Ishikawa (cell line): ENCODE results near the gene ZSCAN5C.

Experiments used
- CEBPB ChIP-seq: IDR thresholded peaks from 2 replicates; pipeline ENCODE4 v1.6.1; 2012
- CREB1 ChIP-seq: IDR thresholded peaks from 2 replicates; pipeline ENCODE4 v1.6.1; 2012; ENCODE audit warnings: low read depth
- EGR1 ChIP-seq: IDR thresholded peaks from 2 replicates; pipeline ENCODE4 v1.6.1; 2012
- EP300 ChIP-seq: IDR thresholded peaks from 2 replicates; pipeline ENCODE4 v1.6.1; 2012; ENCODE audit warnings: borderline replicate concordance
- FOXM1 ChIP-seq: IDR thresholded peaks from 2 replicates; pipeline ENCODE4 v1.6.1; 2012; ENCODE audit warnings: low read depth, borderline replicate concordance
- MAX ChIP-seq: IDR thresholded peaks from 2 replicates; pipeline ENCODE4 v1.6.1; 2012
- NFIC ChIP-seq: IDR thresholded peaks from 2 replicates; pipeline ENCODE4 v1.6.1; 2012
- RAD21 ChIP-seq: IDR thresholded peaks from 2 replicates; pipeline ENCODE4 v1.6.1; 2012; ENCODE audit warnings: low read depth
- REST ChIP-seq: IDR thresholded peaks from 2 replicates; pipeline ENCODE4 v1.6.1; 2012; ENCODE audit warnings: low read depth, mild to moderate bottlenecking
- TAF1 ChIP-seq: IDR thresholded peaks from 2 replicates; pipeline ENCODE4 v1.6.1; 2012; ENCODE audit warnings: low read depth, mild to moderate bottlenecking
- TCF12 ChIP-seq: IDR thresholded peaks from 2 replicates; pipeline ENCODE4 v1.6.1; 2012; ENCODE audit warnings: low read depth
- TEAD4 ChIP-seq: IDR thresholded peaks from 2 replicates; pipeline ENCODE4 v1.6.1; 2012
- USF1 ChIP-seq: IDR thresholded peaks from 2 replicates; pipeline ENCODE4 v1.6.1; 2012
- YY1 ChIP-seq: IDR thresholded peaks from 2 replicates; pipeline ENCODE4 v1.6.1; 2012; ENCODE audit warnings: low read depth
- ZBTB7A ChIP-seq: IDR thresholded peaks from 2 replicates; pipeline ENCODE4 v1.6.1; 2012; ENCODE audit warnings: low read depth

ZSCAN5C gene

GRCh38 chr19:56159009-56159559 lies 43.0 kb upstream of the ZSCAN5C start:
- TF ChIP-seq EGR1, result peak; percentile 41; the same call in 1 of the 2 replicates
- no peak for TF ChIP-seq TCF12

- TF ChIP-seq TCF12 (no peak), YY1 (no peak), FOXM1 (no peak), RAD21 (no peak), CEBPB (no peak), TEAD4 (no peak), CREB1 (no peak), NFIC (no peak), EP300 (no peak), MAX (no peak)
Measured at GRCh38 chr19:56159622-56160271, 42.3 kb upstream of the ZSCAN5C start.

- TF ChIP-seq TAF1, result no peak
- TF ChIP-seq REST, result peak; percentile 46
Measured at GRCh38 chr19:56161534-56161933, 40.5 kb upstream of the ZSCAN5C start.

GRCh38 chr19:56162258-56162657 lies 39.8 kb upstream of the ZSCAN5C start:
- TF ChIP-seq YY1 (no peak), USF1 (no peak), TCF12 (no peak), CEBPB (no peak), NFIC (no peak), RAD21 (no peak), EGR1 (no peak), ZBTB7A (no peak), CREB1 (no peak), EP300 (no peak), MAX (no peak), TEAD4 (no peak), FOXM1 (no peak), TAF1 (no peak)

GRCh38 chr19:56163097-56163496 lies 39.0 kb upstream of the ZSCAN5C start:
- TF ChIP-seq TAF1, result no peak
- TF ChIP-seq CEBPB, result no peak
- no peak for TF ChIP-seq TCF12
- no peak for TF ChIP-seq YY1
- no peak for TF ChIP-seq FOXM1
- no peak for TF ChIP-seq MAX
- TF ChIP-seq REST, result no peak
- TF ChIP-seq CREB1, result no peak
- TF ChIP-seq EGR1, result no peak
- no peak for TF ChIP-seq ZBTB7A
- no peak for TF ChIP-seq USF1
- TF ChIP-seq TEAD4, result no peak
- no peak for TF ChIP-seq NFIC
- no peak for TF ChIP-seq RAD21
- TF ChIP-seq EP300, result no peak

GRCh38 chr19:56167064-56167578 lies 35.0 kb upstream of the ZSCAN5C start:
- TF ChIP-seq MAX (no peak), REST (peak; percentile 86), CREB1 (no peak), EP300 (no peak)
